PC-9 (cell line): ENCODE measurements around the gene PPEF1. TPM values are rescaled to one million over a fixed set of nuclear protein-coding genes. Genes with fewer than 3 reads are reported as not detected.

Experiments used
- BruUV-seq: library from RNA; stranded (reverse); fragments of 400-500 nt; replicated peaks from 2 replicates; lab custom pipeline; 2021; lab: Mats Ljungman, UMichigan
- CTCF ChIA-PET: fragments of 300-600 bp; sonication (Branson Sonifier 250); formaldehyde crosslinking; loops from one replicate; lab custom pipeline; 2022; ENCODE audit warnings: antibody characterized with exemption; lab: Charles Lee
- POLR2A ChIA-PET: fragments of 300-600 bp; sonication (Branson Sonifier 250); formaldehyde crosslinking; loops from one replicate; lab custom pipeline; 2022; ENCODE audit warnings: antibody characterized with exemption; ENCODE audit not compliant: unreplicated experiment; lab: Charles Lee
- DNase-seq, 2 experiments: peaks; one replicate each; pipeline versions ENCODE4 v3.0.0 to v3.0.0-alpha.2; 2015 to 2022; ENCODE audit warnings: mixed read lengths in 1 of 2
- H2AFZ ChIP-seq: fragments of 200-600 bp; sonication (generic); 2 replicates; pipeline ENCODE4 v1.8.1; 2017; ENCODE audit warnings: antibody characterized with exemption
- H3F3A ChIP-seq: fragments of 200-600 bp; sonication (generic); 2 replicates; pipeline ENCODE4 v1.8.1; 2017; ENCODE audit warnings: antibody characterized with exemption, mild to moderate bottlenecking, low read depth; ENCODE audit not compliant: insufficient read depth
- H3K27ac ChIP-seq: fragments of 200-600 bp; sonication (generic); 2 replicates; pipeline ENCODE4 v1.6.1; 2016; ENCODE audit warnings: mixed run types
- H3K27me3 ChIP-seq: fragments of 200-600 bp; sonication (generic); 2 replicates; pipeline ENCODE4 v1.6.1; 2016; ENCODE audit warnings: low read depth, mixed run types; ENCODE audit not compliant: insufficient read depth
- H3K36me3 ChIP-seq: fragments of 200-600 bp; sonication (generic); 2 replicates; pipeline ENCODE4 v1.6.1; 2016; ENCODE audit warnings: low read depth, mixed run types
- H3K4me1 ChIP-seq: fragments of 200-600 bp; sonication (generic); replicated peaks from 2 replicates; pipeline ENCODE4 v1.6.1; 2016; ENCODE audit warnings: mixed run types; ENCODE audit not compliant: insufficient read depth
- H3K4me2 ChIP-seq: fragments of 200-600 bp; sonication (generic); 2 replicates; pipeline ENCODE4 v1.6.1; 2017; ENCODE audit warnings: mixed run types
- H3K4me3 ChIP-seq: fragments of 200-600 bp; sonication (generic); 2 replicates; pipeline ENCODE4 v1.6.1; 2016; ENCODE audit warnings: mixed run types
- H3K79me2 ChIP-seq: fragments of 200-600 bp; sonication (generic); 2 replicates; pipeline ENCODE4 v1.6.1; 2017; ENCODE audit warnings: low read depth, mixed run types
- H3K9me2 ChIP-seq: fragments of 200-600 bp; sonication (generic); 2 replicates; pipeline ENCODE4 v1.8.1; 2017; ENCODE audit warnings: mild to moderate bottlenecking; ENCODE audit not compliant: insufficient read depth
- H3K9me3 ChIP-seq: fragments of 200-600 bp; sonication (generic); 2 replicates; pipeline ENCODE4 v1.8.1; 2016; ENCODE audit warnings: low read depth; ENCODE audit not compliant: insufficient read depth
- H4K20me1 ChIP-seq: fragments of 200-600 bp; sonication (generic); 2 replicates; pipeline ENCODE4 v1.8.1; 2017; ENCODE audit not compliant: insufficient read depth
- EZH2 ChIP-seq: fragments of 200-600 bp; sonication (generic); IDR thresholded peaks from 2 replicates; pipeline ENCODE4 v1.8.0; 2017; ENCODE audit warnings: antibody characterized with exemption, low read depth
- intact Hi-C: fragments of 100-400 bp; cut with micrococcal nuclease; formaldehyde crosslinking; loops from one replicate; pipeline ENCODE4 v1.10.0; 2022; ENCODE audit not compliant: unreplicated experiment
- total RNA-seq: library from RNA; stranded (reverse); gene quantifications from 2 replicates; pipeline ENCODE4 v1.2.3, GENCODE V29; 2021
- TF ChIP-seq, protein P1 (sequence below): fragments of 200-600 bp; sonication (generic); conservative IDR thresholded peaks from 2 replicates; pipeline ENCODE4 v1.6.1; 2017; ENCODE audit warnings: mixed run types, antibody characterized with exemption, mild to moderate bottlenecking, moderate library complexity

The PPEF1 gene
- total RNA-seq, 1 experiment from 2014 or later, result not detected

DNA sequence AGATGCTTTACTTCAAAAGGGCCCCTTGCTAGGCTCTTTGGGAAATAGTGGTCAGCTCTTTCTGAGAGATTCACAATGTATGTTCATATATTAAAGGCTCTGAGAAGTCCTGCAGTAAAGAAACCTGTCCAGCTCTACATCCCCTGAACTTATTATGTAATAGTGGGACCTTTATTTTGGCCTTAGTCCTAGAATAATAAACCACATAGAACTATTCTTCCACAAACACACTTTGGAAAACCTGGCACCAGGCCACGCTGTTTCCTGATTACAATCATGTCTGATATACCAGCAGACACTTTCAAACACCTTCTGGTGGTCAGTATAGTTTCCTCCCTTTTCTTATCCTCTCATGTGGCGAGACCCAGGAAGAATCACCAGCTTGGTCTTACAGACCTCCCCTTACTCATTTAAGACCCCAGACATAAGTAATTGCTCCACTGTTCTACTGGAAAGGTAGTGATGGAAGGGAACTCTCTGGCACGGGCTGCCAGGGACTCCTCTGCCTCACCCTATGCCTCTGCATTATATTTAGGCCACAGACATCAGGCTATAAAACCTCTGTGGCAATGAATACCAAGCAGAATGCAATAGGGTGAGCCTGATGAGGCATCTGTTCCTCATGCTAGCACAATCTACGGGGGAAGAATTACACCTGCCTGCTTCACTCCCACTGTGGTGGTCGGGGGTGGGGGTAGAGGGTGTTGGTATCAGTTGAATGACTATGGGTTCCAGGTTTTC lies 5.7 kb upstream of the PPEF1 start:
- ChIA-PET POLR2A (no interaction called here), CTCF (no interaction called here)
- no TSS peak for BruUV-seq
- Histone ChIP-seq H3F3A (0 out of 2 replicates have a peak, but pooled peaks cover 5% of the 10 kb centered on the region), H3K27ac (no peak overlapping the region), H3K4me3 (no peak overlapping the region), H3K36me3 (no peaks in the 10 kb centered on the region), H3K4me2 (peak overlapping the region; percentile 76; the same call in 1 of the 2 replicates), H3K4me1 (peaks cover 17% of the 10 kb centered on the region), H3K79me2 (no peaks in the 10 kb centered on the region), H2AFZ (no peak overlapping the region), H3K9me2 (no peaks in the 10 kb centered on the region), H4K20me1 (no peaks in the 10 kb centered on the region), H3K9me3 (no peaks in the 10 kb centered on the region), H3K27me3 (no peaks in the 10 kb centered on the region)
- TF ChIP-seq, protein P1, sequence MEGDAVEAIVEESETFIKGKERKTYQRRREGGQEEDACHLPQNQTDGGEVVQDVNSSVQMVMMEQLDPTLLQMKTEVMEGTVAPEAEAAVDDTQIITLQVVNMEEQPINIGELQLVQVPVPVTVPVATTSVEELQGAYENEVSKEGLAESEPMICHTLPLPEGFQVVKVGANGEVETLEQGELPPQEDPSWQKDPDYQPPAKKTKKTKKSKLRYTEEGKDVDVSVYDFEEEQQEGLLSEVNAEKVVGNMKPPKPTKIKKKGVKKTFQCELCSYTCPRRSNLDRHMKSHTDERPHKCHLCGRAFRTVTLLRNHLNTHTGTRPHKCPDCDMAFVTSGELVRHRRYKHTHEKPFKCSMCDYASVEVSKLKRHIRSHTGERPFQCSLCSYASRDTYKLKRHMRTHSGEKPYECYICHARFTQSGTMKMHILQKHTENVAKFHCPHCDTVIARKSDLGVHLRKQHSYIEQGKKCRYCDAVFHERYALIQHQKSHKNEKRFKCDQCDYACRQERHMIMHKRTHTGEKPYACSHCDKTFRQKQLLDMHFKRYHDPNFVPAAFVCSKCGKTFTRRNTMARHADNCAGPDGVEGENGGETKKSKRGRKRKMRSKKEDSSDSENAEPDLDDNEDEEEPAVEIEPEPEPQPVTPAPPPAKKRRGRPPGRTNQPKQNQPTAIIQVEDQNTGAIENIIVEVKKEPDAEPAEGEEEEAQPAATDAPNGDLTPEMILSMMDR, result no peak
- no peak for TF ChIP-seq EZH2
- DNase-seq, result peak in 1 of 2 experiments; percentile 30
- intact Hi-C loops, result no loop called here

GRCh38 chrX:18702362-18703195 lies 4.9 kb upstream of the PPEF1 start:
- H3K79me2 ChIP-seq, result no peaks in the 10 kb centered on the region
- 0 out of 2 replicates have a peak, but pooled peaks cover 5% of the 10 kb centered on the region for H3F3A ChIP-seq
- peak overlapping the region; percentile 65 for H3K27ac ChIP-seq
- H2AFZ ChIP-seq, result peak overlapping the region; percentile 69; the same call in 1 of the 2 replicates
- peak overlapping the region; percentile 76 for H3K4me2 ChIP-seq
- H3K9me2 ChIP-seq, result no peaks in the 10 kb centered on the region
- ChIA-PET POLR2A (no interaction called here), CTCF (no interaction called here)
- peak; percentile 25 to 67 for DNase-seq
- H3K27me3 ChIP-seq, result no peaks in the 10 kb centered on the region
- H3K4me3 ChIP-seq, result peak overlapping the region; percentile 48; the same call in 1 of the 2 replicates
- H3K36me3 ChIP-seq, result no peaks in the 10 kb centered on the region
- no peak for TF ChIP-seq EZH2
- TF ChIP-seq, protein P1, result no peak
- H3K4me1 ChIP-seq, result peaks cover 17% of the 10 kb centered on the region
- no TSS peak for BruUV-seq
- no peaks in the 10 kb centered on the region for H3K9me3 ChIP-seq
- no peaks in the 10 kb centered on the region for H4K20me1 ChIP-seq
- intact Hi-C loops, result no loop called here

DNA sequence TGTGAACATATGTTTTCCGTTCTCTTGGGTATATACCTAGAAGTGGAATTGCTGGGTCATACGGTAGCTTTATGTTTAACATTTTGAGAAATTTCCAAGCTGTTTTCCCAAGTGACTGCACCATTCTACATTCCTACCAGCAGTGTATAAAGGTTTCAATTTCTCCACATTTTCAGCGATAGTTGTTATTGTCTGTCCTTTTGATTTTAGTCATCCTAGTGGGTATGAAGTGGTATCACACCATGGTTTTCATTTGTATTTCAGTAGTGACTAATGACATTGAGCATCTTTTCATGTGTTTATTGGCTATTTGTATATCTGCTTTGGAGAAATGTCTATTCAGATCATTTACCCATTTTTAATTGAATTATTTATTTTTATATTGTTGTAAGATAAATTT lies 2.4 kb downstream of the PPEF1 start:
- intact Hi-C loops, result no loop called here
- TF ChIP-seq, protein P1, result no peak
- TF ChIP-seq EZH2, result no peak
- Histone ChIP-seq H4K20me1 (no peaks in the 10 kb centered on the region), H3K9me3 (no peaks in the 10 kb centered on the region), H3K27me3 (no peaks in the 10 kb centered on the region), H3K9me2 (no peaks in the 10 kb centered on the region), H3K4me3 (no peak overlapping the region), H3K27ac (no peak overlapping the region), H3K4me1 (no peaks in the 10 kb centered on the region), H3F3A (no peaks in the 10 kb centered on the region), H3K79me2 (no peaks in the 10 kb centered on the region), H2AFZ (no peak overlapping the region), H3K36me3 (no peaks in the 10 kb centered on the region), H3K4me2 (no peak overlapping the region)
- BruUV-seq, result no TSS peak
- DNase-seq, result no peak
- CTCF ChIA-PET, result no interaction called here
- POLR2A ChIA-PET, result no interaction called here
